Measurements from ENCODE around the gene GADD45A.

DNA sequence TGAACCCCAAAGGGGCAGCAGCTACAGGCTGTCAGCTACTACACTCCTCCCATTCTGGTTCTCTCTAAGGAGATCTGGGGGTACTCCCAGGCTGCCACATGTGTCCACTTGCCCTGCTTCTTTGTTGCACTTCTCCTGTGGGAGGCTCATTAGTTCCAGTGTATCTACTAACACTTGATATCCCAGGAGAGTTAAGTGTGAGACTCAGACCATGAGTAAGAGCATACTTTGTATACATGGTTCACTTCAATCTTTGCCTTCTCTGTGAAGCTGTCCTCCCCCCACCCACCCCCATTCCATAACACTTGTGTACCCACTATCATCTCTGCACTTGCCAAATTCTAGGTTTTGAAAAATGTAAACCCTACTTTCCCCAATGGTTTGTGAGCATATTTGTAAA is 34.9 kb upstream of the GADD45A start:
- TF ChIP-seq, protein P1, sequence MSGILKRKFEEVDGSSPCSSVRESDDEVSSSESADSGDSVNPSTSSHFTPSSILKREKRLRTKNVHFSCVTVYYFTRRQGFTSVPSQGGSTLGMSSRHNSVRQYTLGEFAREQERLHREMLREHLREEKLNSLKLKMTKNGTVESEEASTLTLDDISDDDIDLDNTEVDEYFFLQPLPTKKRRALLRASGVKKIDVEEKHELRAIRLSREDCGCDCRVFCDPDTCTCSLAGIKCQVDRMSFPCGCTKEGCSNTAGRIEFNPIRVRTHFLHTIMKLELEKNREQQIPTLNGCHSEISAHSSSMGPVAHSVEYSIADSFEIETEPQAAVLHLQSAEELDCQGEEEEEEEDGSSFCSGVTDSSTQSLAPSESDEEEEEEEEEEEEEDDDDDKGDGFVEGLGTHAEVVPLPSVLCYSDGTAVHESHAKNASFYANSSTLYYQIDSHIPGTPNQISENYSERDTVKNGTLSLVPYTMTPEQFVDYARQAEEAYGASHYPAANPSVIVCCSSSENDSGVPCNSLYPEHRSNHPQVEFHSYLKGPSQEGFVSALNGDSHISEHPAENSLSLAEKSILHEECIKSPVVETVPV (CRISPR knock-in tag; IDR thresholded peaks at IDR 0.05), result no peak
- TF ChIP-seq TOX (CRISPR knock-in tag; IDR thresholded peaks at IDR 0.05; ENCODE audit: borderline replicate concordance) (no peak), ZFP3 (CRISPR knock-in tag; IDR thresholded peaks at IDR 0.05) (no peak), ZFP30 (CRISPR knock-in tag; IDR thresholded peaks at IDR 0.05) (no peak), RARB (CRISPR knock-in tag; IDR thresholded peaks at IDR 0.05) (no peak), ESRRG (CRISPR knock-in tag; IDR thresholded peaks at IDR 0.05) (no peak), ZNF8 (CRISPR knock-in tag; IDR thresholded peaks at IDR 0.05) (no peak), ISL1 (CRISPR knock-in tag; IDR thresholded peaks at IDR 0.05) (no peak), ZNF70 (CRISPR knock-in tag; IDR thresholded peaks at IDR 0.05) (no peak), ARNTL (CRISPR knock-in tag; IDR thresholded peaks at IDR 0.05; ENCODE audit: borderline replicate concordance, low read depth) (no peak), PPARA (CRISPR knock-in tag; IDR thresholded peaks at IDR 0.05; ENCODE audit: borderline replicate concordance) (no peak)
- TF ChIP-seq, protein P2, sequence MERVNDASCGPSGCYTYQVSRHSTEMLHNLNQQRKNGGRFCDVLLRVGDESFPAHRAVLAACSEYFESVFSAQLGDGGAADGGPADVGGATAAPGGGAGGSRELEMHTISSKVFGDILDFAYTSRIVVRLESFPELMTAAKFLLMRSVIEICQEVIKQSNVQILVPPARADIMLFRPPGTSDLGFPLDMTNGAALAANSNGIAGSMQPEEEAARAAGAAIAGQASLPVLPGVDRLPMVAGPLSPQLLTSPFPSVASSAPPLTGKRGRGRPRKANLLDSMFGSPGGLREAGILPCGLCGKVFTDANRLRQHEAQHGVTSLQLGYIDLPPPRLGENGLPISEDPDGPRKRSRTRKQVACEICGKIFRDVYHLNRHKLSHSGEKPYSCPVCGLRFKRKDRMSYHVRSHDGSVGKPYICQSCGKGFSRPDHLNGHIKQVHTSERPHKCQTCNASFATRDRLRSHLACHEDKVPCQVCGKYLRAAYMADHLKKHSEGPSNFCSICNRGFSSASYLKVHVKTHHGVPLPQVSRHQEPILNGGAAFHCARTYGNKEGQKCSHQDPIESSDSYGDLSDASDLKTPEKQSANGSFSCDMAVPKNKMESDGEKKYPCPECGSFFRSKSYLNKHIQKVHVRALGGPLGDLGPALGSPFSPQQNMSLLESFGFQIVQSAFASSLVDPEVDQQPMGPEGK (CRISPR knock-in tag; IDR thresholded peaks at IDR 0.05; ENCODE audit: borderline replicate concordance), result no peak
- TF ChIP-seq, protein P3, sequence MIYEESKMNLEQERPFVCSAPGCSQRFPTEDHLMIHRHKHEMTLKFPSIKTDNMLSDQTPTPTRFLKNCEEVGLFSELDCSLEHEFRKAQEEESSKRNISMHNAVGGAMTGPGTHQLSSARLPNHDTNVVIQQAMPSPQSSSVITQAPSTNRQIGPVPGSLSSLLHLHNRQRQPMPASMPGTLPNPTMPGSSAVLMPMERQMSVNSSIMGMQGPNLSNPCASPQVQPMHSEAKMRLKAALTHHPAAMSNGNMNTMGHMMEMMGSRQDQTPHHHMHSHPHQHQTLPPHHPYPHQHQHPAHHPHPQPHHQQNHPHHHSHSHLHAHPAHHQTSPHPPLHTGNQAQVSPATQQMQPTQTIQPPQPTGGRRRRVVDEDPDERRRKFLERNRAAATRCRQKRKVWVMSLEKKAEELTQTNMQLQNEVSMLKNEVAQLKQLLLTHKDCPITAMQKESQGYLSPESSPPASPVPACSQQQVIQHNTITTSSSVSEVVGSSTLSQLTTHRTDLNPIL (CRISPR knock-in tag; IDR thresholded peaks at IDR 0.05; ENCODE audit: low read depth), result no peak
- TF ChIP-seq, protein P4, sequence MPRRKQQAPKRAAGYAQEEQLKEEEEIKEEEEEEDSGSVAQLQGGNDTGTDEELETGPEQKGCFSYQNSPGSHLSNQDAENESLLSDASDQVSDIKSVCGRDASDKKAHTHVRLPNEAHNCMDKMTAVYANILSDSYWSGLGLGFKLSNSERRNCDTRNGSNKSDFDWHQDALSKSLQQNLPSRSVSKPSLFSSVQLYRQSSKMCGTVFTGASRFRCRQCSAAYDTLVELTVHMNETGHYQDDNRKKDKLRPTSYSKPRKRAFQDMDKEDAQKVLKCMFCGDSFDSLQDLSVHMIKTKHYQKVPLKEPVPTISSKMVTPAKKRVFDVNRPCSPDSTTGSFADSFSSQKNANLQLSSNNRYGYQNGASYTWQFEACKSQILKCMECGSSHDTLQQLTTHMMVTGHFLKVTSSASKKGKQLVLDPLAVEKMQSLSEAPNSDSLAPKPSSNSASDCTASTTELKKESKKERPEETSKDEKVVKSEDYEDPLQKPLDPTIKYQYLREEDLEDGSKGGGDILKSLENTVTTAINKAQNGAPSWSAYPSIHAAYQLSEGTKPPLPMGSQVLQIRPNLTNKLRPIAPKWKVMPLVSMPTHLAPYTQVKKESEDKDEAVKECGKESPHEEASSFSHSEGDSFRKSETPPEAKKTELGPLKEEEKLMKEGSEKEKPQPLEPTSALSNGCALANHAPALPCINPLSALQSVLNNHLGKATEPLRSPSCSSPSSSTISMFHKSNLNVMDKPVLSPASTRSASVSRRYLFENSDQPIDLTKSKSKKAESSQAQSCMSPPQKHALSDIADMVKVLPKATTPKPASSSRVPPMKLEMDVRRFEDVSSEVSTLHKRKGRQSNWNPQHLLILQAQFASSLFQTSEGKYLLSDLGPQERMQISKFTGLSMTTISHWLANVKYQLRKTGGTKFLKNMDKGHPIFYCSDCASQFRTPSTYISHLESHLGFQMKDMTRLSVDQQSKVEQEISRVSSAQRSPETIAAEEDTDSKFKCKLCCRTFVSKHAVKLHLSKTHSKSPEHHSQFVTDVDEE (CRISPR knock-in tag; IDR thresholded peaks at IDR 0.05), result no peak
